Liver (tissue), 3 donors: ENCODE results near the gene C2CD2.

Experiments
- CTCF ChIP-seq: fragments of 150-350 bp; IDR thresholded peaks from 2 replicates; pipeline ENCODE4 v1.5.1; 2017; ENCODE audit warnings: improper control_type of control experiment, low read depth, low read length; ENCODE audit not compliant: missing input control
- EGR1 ChIP-seq, 2 donors: IDR thresholded peaks; 2 replicates each; pipeline ENCODE4 v1.6.1; 2016 to 2018; ENCODE audit warnings: antibody characterized with exemption in 2 of 2, low read depth in 2 of 2
- FOXA1 ChIP-seq: IDR thresholded peaks from 2 replicates; pipeline ENCODE4 v1.6.1; 2016; ENCODE audit warnings: antibody characterized with exemption
- GABPA ChIP-seq, 2 donors: IDR thresholded peaks in 1 of 2; conservative IDR thresholded peaks in 1 of 2; 2 replicates each; pipeline ENCODE4 v1.6.1; 2016; ENCODE audit warnings: antibody characterized with exemption in 2 of 2, mild to moderate bottlenecking in 1 of 2, moderate library complexity in 1 of 2
- JUND ChIP-seq, 2 donors: IDR thresholded peaks; 2 replicates each; pipeline ENCODE4 v1.6.1; 2016; ENCODE audit warnings: antibody characterized with exemption in 2 of 2
- RAD21 ChIP-seq, 2 donors: IDR thresholded peaks; 2 replicates each; pipeline ENCODE4 v1.6.1; 2016; ENCODE audit warnings: antibody characterized with exemption in 2 of 2, mild to moderate bottlenecking in 2 of 2
- SP1 ChIP-seq: IDR thresholded peaks from 2 replicates; pipeline ENCODE4 v1.6.1; 2018; ENCODE audit warnings: antibody characterized with exemption, mild to moderate bottlenecking
- TAF1 ChIP-seq: conservative IDR thresholded peaks from 2 replicates; pipeline ENCODE4 v1.6.1; 2016; ENCODE audit warnings: antibody characterized with exemption, mild to moderate bottlenecking
- TF ChIP-seq, protein P1 (sequence below): IDR thresholded peaks from 2 replicates; pipeline ENCODE4 v1.6.1; 2016; ENCODE audit warnings: antibody characterized with exemption
- TF ChIP-seq, protein P2 (sequence below): IDR thresholded peaks from 2 replicates; pipeline ENCODE4 v1.6.1; 2016; ENCODE audit warnings: antibody characterized with exemption
- donor health status: healthy.
- donor health status: healthy.

GRCh38 chr21:41952568-41953248 is 1.1 kb downstream of the C2CD2 start:
- TF ChIP-seq CTCF (no peak), SP1 (no peak), TAF1 (no peak), FOXA1 (no peak), EGR1 (IDR thresholded peaks at IDR 0.05; ENCODE audit: low read depth in 2 of 2) (no peak), RAD21 (IDR thresholded peaks at IDR 0.05) (no peak), GABPA (IDR thresholded peaks at IDR 0.05 in 1 of 2, conservative IDR thresholded peaks at IDR 0.05 in 1 of 2) (no peak), JUND (IDR thresholded peaks at IDR 0.05) (no peak)
- TF ChIP-seq, protein P1, sequence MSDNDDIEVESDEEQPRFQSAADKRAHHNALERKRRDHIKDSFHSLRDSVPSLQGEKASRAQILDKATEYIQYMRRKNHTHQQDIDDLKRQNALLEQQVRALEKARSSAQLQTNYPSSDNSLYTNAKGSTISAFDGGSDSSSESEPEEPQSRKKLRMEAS: no peak
- TF ChIP-seq, protein P2, sequence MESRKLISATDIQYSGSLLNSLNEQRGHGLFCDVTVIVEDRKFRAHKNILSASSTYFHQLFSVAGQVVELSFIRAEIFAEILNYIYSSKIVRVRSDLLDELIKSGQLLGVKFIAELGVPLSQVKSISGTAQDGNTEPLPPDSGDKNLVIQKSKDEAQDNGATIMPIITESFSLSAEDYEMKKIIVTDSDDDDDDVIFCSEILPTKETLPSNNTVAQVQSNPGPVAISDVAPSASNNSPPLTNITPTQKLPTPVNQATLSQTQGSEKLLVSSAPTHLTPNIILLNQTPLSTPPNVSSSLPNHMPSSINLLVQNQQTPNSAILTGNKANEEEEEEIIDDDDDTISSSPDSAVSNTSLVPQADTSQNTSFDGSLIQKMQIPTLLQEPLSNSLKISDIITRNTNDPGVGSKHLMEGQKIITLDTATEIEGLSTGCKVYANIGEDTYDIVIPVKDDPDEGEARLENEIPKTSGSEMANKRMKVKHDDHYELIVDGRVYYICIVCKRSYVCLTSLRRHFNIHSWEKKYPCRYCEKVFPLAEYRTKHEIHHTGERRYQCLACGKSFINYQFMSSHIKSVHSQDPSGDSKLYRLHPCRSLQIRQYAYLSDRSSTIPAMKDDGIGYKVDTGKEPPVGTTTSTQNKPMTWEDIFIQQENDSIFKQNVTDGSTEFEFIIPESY: no peak
